ENCODE measurements around the gene ERBB2.
"Not testable (repeated sequence)": the region's sequence is repeated elsewhere in the genome, so short reads cannot be mapped to it uniquely, and the experiment has no call there.

The ERBB2 gene

DNA sequence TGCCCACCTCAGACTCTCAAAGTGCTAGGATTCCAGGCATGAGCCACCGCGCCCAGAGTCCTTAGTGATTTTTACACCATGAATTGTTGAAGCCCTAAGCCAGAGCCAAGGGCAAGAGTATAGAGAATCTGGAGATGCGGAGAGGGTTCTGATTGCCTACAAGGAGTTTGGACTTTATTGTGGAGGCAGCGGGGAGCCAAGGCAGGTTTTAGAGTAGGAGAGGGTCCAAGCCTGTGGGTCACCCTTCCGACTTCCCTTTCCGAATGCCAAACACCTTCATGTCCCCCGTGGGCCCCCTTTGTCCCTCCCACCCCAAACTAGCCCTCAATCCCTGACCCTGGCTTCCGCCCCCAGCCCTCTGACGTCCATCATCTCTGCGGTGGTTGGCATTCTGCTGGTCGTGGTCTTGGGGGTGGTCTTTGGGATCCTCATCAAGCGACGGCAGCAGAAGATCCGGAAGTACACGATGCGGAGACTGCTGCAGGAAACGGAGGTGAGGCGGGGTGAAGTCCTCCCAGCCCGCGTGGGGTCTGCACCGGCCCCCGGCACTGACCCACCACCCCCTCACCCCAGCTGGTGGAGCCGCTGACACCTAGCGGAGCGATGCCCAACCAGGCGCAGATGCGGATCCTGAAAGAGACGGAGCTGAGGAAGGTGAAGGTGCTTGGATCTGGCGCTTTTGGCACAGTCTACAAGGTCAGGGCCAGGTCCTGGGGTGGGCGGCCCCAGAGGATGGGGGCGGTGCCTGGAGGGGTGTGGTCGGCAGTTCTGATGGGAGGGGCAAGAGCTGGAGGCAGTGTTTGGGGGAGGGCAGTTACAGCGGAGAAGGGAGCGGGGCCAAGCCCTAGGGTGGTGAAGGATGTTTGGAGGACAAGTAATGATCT lies 23.3 kb downstream of the ERBB2 start:
- FAIRE-seq = no peak

DNA sequence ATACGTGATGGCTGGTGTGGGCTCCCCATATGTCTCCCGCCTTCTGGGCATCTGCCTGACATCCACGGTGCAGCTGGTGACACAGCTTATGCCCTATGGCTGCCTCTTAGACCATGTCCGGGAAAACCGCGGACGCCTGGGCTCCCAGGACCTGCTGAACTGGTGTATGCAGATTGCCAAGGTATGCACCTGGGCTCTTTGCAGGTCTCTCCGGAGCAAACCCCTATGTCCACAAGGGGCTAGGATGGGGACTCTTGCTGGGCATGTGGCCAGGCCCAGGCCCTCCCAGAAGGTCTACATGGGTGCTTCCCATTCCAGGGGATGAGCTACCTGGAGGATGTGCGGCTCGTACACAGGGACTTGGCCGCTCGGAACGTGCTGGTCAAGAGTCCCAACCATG lies 24.9 kb downstream of the ERBB2 start:
- no peak for FAIRE-seq
- no peak for DNase-seq (ENCODE audit: low spot score)

More for the DNA sequence above, 23.3 kb downstream of the ERBB2 start:
- DNase-seq (ENCODE audit: low spot score) = no peak

DNA sequence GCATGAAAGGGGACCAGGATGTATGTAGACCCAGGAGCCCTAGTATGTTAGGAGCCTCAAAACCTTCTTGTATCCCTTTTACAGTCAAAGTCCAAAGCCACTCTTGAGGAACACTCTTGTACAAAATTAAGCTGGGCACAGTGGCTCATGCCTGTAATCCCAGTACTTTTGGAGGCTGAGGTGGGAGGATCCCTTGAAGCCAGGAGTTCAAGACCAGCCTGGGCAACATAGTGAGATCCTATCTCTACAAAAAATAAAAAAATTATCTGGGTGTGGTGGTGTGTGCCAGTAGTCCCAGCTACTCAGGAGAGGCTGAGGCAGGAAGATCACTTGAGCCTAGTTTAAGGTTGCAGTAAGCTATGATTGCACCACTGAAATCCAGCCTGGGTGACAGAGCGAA lies 26.1 kb downstream of the ERBB2 start:
- DNase-seq (ENCODE audit: low spot score); FAIRE-seq: not testable (repeated sequence)

DNA sequence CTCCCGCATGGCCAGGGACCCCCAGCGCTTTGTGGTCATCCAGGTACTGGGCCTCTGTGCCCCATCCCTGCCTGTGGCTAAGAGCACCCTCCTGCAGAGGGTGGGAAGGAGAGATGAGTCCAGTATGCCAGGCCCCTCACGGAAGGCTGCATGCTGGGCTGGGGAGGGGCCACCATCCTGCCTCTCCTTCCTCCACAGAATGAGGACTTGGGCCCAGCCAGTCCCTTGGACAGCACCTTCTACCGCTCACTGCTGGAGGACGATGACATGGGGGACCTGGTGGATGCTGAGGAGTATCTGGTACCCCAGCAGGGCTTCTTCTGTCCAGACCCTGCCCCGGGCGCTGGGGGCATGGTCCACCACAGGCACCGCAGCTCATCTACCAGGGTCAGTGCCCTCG lies 26.8 kb downstream of the ERBB2 start:
- no peak for DNase-seq (ENCODE audit: low spot score)
- FAIRE-seq = no peak

DNA sequence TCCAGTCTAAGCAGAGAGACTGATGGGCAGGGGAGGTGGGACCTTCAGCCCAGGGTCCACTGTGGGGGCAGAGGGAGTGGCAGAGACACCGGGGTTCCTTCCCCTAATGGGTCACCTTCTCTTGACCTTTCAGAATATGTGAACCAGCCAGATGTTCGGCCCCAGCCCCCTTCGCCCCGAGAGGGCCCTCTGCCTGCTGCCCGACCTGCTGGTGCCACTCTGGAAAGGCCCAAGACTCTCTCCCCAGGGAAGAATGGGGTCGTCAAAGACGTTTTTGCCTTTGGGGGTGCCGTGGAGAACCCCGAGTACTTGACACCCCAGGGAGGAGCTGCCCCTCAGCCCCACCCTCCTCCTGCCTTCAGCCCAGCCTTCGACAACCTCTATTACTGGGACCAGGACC lies 27.7 kb downstream of the ERBB2 start:
- DNase-seq (ENCODE audit: low spot score) = no peak
- no peak for FAIRE-seq

DNA sequence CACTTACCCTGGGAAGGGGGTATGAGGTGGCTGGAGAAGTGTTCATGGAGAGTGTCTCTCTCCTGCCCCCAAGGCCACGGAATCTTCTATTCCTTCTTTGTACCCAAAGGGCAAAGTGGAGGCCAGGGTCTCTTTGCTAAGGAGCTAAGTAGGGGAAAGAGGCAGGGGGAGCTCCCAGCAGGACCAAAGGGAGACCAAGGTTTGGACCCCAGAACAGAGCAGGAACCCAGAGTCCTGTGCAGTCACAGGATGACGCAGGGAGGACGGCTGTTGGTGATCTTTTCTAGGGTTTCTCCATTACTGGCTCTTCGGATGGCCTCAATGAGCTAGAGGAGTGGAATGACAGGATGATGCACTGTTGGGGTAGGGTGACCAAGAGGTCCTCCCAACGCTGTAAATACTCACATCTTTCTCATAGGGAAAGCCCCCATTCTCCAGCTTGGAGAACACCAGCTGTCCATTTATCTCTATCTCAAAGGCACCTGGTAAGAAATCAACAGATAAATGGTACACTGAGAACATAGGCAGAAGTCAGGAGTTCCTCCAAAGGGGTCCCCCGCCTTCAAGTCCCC lies 29.5 kb downstream of the ERBB2 start:
- FAIRE-seq = no peak
- DNase-seq (ENCODE audit: low spot score) = no peak

DNA sequence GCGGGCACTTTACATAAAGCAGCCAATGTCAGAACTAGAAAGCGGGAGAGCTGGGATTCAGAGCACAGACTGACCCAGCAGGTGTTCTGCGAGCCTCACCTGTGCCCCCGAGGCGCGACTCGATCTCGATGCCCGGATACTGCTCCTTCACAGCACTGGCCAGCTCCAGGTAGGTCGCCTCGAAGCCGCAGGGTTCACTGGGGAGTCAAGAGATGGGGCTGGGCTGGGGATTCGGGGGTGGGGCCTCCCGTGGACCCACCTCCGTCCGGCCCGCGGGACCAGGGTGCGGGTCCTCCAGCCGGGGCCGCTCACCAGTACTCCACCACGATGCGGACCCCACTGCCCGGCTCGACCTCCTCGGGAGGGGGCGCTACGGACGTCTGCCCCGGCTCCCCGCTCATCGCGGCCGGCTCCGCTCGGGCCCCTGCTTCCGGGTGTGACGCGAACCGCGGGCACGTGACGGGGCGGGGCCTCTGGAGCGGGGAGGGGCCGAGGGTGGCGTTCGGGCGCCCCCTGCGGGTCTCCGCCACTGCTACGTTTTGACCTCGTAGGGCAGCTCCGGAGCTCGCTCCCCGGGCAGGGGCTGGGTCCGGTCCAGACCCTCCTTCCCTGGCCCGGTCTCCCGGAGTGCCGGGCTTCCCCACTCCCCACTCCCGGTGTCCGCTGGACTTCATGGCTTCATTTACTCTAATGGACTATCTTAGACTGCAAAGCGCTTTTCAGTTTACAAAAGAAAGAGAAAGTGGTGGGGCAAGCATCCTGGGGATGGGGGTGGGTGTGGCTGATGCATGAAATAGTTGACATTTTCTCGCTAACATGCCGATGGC lies 30.4 kb downstream of the ERBB2 start, which contains the start of gene MIEN1:
TSS of gene MIEN1 (minus strand) at position 438 of the 827 bp plus-strand sequence. CDS start at position 401, 37 bp downstream.
- no peak for FAIRE-seq
- peak; percentile 69 for DNase-seq (ENCODE audit: low spot score)

DNA sequence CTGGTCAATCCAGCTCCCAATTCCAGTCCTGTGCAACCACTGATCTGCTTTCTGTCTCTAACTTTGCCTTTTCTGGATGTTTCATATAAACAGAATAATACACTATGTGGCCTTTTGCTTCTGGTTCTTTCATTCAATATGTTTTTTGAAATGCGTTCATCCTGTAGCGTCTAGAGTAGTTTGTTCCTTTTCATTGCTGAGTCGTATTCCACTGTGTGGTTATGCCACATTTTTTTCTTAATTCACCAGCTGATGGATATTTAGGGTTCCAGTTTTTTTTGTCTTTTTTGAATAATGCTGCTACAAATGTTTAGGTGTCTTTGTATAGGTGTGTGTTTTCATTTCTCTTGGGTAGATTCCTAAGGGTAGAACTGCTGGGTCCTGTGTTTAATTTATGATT lies 32.7 kb downstream of the ERBB2 start:
- no peak for DNase-seq (ENCODE audit: low spot score)
- no peak for FAIRE-seq

DNA sequence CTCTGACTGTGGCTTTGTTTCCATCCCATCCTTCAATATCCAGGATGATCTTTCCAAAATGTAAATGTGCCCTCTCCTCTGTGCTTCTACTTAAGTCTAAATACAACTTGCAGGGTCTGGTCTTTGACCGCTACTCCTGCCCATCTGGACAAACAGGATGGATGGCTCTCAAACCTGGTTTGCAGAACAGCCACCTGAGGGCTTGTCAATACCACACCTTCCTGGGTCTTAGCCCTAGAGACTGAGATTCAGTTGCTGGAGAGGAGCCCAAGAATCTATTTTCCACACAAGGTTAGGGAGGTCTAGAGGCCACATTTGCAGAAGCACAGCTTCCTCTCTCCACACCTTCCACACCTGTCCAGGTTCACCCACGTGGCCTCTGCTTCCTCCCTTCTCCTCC lies 36.0 kb downstream of the ERBB2 start:
- DNase-seq (ENCODE audit: low spot score) (no peak), FAIRE-seq (no peak)

DNA sequence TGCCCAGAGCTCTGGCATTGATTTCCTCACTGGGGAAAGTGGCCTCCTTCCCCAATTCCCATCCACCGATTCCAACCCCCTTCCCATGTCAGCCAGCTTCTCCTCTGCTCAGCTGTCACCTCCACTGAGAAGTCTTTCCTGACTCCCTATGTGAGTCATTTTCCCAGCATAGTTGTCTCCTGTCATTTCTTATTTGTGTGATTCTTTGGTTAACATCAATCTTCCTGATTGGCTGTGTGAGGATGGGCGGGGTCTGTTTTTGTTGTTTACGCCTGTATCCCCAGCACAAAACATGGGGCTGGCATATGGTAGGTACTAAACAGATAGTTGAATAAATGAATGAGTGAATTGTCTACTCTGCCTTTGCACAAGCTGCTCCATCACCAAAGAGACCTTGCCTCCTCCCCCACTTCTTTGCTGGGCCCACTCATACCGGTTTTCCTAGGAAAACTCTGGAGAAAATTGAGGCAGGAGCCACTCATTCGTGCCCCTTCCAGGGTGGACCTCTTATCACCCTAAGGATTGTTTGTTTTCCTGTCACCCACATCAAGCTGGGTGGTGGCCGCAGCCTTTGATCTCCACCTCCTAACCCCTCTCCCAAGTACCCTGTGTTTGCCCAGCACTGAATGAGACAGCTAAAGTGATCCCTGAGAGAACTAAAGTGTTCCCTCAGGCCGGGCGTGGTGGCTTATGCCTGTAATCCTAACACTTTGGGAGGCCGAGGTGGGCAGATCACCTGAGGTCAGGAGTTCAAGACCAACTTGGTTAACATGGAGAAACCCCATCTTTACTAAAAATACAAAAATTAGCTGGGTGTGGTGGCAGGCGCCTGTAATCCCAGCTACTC lies 36.7 kb downstream of the ERBB2 start:
- DNase-seq (ENCODE audit: low spot score) (no peak), FAIRE-seq (no peak)

DNA sequence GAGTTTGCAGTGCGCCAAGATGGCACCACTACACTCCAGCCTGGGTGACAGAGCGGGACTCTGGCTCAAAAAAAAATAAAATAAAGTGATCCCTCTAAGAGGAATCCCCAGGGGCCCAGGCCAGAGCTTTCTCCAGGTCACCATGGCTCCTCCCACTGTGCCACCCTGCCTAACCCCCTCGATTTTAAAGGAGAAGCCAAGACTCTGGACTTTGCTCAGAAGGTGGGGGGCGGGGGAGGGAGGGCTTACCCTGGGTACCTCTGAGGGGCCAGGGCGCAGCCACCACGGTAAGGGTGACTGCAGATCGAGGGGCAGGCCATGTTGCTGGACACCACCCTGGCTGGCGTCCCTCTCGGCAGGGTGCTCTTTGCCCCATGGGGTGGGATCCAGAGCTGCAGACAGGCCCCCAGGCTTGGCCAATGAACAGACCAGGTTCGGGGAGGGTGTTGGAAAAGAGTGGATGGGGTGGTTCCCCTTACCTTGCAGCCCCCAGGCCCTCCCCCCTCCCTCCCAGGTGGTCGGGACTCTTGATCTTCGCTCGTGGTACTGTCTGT lies 37.4 kb downstream of the ERBB2 start:
- no peak for FAIRE-seq

DNA sequence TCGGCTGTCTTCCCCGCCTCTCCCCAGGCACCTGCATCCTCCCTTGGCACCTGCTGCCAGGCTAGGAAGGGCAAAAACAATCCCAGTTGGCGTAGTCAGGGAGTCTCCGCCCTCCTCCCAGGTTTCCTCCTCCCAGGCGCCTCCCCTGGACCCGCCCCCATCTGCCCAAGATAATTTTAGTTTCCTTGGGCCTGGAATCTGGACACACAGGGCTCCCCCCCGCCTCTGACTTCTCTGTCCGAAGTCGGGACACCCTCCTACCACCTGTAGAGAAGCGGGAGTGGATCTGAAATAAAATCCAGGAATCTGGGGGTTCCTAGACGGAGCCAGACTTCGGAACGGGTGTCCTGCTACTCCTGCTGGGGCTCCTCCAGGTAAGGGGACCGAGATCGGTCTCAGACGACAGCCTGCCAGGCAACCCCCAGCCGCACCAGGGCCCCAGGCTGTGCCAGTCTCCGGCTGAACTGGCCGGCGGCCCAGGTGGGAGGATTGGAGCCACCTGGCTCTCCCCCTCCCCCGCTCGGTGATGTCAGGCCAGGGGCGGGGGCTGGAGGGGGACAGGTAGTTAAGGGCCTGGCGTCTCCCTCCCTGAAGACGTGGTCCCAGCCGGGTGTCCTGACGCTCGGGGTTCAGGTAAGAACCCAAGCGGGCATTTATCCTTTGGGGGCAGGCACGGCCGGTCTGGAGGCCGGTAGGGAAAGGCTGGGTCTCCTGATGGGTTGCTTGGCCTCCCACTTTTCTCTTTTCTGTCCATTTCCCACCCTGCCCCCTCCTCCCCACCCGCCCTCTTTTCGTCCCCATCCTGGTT lies 38.1 kb downstream of the ERBB2 start, which contains the start of gene GRB7:
TSS of gene GRB7 (plus strand) at position 179 of the 808 bp plus-strand sequence. CDS start 4,364 bp downstream, outside the sequence.
- no peak for DNase-seq (ENCODE audit: low spot score)
- no peak for FAIRE-seq

More for the DNA sequence above, 37.4 kb downstream of the ERBB2 start:
- DNase-seq (ENCODE audit: low spot score) = no peak

DNA sequence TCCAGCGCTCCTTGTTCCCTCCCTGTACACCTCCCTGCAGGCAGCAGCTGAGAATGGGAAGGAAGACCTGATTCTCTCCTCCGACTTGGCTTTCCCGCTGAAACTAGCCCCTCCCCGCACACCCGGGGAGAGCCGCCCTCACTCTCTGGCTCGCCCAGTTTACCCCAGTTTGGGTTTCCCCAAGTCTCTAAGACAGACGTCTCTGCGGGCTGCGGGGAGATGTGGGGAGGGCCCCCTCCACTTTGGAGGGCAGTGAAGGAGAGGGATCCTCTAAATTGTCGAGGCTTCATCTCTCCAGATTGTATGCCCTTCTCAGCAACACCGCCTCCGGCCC lies 38.7 kb downstream of the ERBB2 start:
- DNase-seq (ENCODE audit: low spot score) (no peak), FAIRE-seq (no peak)

DNA sequence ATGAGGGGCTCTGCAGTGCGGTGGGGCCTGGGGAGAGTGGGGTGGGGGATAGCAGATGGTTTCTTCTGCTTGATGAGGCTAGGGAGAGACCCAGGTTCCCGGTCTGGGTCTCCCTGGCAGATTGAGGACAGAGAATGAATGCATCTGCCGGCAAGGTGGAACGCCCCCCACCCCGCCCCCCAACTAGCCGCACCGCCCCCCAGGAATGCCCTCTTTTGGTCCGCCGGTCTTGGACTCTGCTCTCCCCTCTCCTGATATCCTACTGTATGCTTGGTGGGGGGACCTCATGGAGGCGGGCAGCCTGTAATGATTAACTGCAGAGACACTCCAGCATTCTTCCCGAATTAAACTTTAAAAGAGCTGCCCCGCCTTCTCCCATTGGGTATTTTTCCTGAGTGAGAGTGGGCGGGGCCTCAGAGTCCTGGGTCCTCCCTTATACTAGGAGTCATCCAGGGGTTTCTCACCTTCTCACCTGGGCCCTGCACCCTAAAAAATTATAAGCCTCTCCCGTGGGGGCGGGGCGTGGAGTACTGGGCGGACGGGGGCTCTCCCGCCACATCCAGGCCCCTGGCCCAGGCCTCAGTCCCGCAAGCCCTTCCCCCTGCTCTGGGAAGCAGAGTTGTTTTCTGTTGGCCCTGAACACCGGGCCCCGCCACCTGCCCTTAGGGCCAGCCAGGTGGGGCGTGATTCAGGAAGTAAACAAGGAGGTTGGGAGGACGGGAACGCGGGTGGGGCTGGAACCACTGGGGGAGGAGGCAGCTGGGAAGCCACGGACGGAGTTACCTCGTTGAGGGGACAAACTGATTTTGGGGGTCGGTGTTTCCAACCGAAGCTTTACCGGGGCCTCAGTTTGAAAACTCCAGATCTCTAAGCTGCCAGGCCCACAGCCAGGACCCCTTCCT lies 39.4 kb downstream of the ERBB2 start:
- DNase-seq (ENCODE audit: low spot score) (peak; percentile 66), FAIRE-seq (peak; percentile 80)

DNA sequence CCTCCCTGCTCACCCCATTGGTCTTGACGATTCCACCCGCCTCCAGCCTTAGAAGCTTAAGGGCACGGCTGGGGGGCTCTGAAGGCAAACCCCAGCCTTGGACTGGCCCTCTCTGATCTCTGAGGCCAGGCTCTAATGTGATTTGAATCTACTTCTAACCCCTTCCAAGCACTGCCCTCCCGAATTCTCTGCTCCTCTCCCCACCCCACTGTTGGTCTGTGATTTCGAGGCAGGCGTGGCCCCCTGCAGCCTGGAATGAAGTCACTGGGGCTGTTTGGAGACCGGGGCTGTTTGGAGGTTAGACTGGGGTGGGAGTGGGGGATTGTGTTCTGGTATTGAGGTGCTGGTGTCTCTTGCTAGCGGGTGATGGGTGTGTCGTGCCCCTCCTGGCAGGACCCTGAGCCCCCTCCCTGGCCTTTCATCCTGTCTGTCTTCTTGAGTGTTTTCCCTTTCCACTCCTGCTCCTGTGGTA lies 40.1 kb downstream of the ERBB2 start:
- DNase-seq (ENCODE audit: low spot score) = no peak
- no peak for FAIRE-seq

DNA sequence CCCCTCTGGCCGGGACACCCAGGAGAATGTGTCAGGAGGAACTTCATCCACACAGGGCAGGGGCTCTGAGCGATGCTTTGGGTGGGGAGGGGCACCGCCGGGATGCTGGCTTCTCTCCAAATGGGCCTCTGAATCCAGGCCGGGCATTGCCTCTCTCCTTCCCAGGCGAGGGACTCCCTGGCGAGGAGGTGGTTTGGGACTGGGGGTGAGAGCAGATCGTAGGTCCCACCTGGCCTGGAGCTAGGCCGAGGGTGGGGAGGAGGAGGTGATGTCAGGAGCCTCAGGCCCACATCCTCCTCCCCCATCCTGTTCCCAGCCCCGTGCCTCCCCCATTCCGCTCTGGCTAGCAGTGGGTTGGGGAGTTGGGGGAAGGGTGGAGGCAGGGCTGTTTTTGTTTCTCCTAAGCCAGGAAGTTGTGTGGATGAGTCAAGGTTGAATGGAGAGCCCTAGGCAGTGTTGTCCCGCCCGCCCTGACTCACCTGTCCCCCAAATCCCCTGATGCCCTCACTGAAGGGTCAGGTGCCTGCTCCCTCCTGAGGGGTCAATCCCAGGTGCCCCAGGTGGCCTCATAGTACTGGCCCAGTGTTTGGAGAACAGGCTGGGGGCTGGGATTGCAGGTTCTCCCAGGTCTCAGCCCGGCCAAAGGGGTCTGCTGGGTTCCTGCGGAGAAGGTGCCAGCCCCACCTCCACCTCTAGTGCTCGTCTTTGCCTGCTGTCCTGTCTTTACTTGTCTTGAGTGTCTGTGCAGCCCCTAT lies 40.7 kb downstream of the ERBB2 start:
- FAIRE-seq (no peak), DNase-seq (ENCODE audit: low spot score) (peak; percentile 47)

DNA sequence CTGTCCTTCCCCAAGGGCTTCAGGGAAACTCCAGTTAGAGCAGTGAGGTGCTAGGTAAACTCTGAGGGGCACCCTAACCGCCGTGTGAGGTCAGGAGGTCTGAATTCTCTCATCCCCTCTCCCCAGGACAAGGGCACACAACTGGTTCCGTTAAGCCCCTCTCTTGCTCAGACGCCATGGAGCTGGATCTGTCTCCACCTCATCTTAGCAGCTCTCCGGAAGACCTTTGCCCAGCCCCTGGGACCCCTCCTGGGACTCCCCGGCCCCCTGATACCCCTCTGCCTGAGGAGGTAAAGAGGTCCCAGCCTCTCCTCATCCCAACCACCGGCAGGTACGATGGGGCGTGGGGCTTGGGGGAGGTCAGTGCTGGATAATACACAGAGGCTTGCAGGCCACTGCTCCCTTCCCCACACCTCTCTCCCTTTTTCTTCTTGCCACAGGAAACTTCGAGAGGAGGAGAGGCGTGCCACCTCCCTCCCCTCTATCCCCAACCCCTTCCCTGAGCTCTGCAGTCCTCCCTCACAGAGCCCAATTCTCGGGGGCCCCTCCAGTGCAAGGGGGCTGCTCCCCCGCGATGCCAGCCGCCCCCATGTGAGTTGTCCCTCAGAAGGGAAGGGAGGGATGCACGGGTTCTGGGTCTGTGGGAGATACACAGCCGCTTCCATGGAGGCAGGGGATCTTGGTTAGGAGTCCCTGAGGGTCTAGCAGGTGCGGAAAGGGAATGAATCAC lies 42.4 kb downstream of the ERBB2 start:
- DNase-seq (ENCODE audit: low spot score) (no peak), FAIRE-seq (no peak)
